ENCODE data around the gene IP6K2. TPM values are rescaled to one million over a fixed set of nuclear protein-coding genes. Genes with fewer than 3 reads are reported as not detected.
A peak's percentile ranks its signal among the peaks of the same experiment; 100 is the strongest.

Gene IP6K2
- total RNA-seq, 3 donors from 2014 or later, result 84.0 to 185 (median 126) TPM

DNA sequence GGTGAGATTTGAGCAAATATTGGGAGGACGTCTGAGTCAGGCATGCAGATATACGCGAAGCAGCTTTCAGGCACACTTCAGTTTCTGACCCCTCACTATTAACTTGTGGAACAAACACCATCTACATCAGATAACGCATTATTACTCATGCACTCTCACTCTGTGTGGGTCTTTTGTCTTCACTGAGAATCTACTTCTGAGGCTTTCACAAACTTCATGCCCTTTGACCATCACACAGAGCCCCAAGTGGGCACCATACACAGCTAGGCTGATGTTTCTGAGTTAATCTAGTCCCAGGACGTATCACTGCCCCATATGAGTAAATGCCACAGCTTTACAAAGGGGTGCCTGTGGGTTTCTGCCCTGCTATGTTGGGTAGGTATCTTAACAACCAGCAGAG is 39.6 kb upstream of the IP6K2 start:
- Histone ChIP-seq H3K27ac (no peak overlapping the region), H3K4me1 (no peaks in the 10 kb centered on the region), H3K36me3 (no peaks in the 10 kb centered on the region), H3K27me3 (no peaks in the 10 kb centered on the region), H3K4me3 (no peak overlapping the region), H3K9me3 (no peaks in the 10 kb centered on the region)
- no peak for DNase-seq (ENCODE audit: low spot score in 2 of 2)
- intact Hi-C loops (cut with DNase I; ENCODE audit: low total_unique reads), result no loop called here
- TF ChIP-seq, protein P1, sequence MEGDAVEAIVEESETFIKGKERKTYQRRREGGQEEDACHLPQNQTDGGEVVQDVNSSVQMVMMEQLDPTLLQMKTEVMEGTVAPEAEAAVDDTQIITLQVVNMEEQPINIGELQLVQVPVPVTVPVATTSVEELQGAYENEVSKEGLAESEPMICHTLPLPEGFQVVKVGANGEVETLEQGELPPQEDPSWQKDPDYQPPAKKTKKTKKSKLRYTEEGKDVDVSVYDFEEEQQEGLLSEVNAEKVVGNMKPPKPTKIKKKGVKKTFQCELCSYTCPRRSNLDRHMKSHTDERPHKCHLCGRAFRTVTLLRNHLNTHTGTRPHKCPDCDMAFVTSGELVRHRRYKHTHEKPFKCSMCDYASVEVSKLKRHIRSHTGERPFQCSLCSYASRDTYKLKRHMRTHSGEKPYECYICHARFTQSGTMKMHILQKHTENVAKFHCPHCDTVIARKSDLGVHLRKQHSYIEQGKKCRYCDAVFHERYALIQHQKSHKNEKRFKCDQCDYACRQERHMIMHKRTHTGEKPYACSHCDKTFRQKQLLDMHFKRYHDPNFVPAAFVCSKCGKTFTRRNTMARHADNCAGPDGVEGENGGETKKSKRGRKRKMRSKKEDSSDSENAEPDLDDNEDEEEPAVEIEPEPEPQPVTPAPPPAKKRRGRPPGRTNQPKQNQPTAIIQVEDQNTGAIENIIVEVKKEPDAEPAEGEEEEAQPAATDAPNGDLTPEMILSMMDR (IDR thresholded peaks at IDR 0.05), result no peak
- no peak for TF ChIP-seq POLR2AphosphoS5 (IDR thresholded peaks at IDR 0.05)
- no peak for TF ChIP-seq POLR2A (IDR thresholded peaks at IDR 0.05)

DNA sequence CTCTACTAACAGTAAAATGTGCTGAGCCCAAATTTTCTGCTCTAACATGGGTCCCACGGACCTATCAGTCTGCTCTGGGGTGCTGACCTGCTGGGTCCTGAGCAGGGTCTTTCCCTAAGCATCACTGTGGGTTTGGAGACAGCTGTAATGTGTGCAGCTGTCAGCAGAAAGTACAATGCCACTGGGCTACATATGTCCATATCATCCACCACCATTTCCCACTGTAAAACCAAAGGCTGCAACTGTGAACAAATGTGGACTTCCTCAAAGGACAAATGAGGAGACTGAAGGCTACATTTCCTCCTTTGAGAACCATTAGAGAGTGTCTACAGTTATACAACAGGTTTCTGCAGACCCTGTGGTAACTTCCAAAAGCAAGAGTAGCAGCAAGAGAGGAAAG is 33.8 kb upstream of the IP6K2 start:
- no peak for TF ChIP-seq POLR2A (IDR thresholded peaks at IDR 0.05)
- TF ChIP-seq, protein P1 (IDR thresholded peaks at IDR 0.05), result no peak
- no peak for TF ChIP-seq POLR2AphosphoS5 (IDR thresholded peaks at IDR 0.05)
- H3K4me1 ChIP-seq, result peaks cover 0 to 4% of the 10 kb centered on the region in 2 donors
- no peak overlapping the region for H3K27ac ChIP-seq
- DNase-seq (ENCODE audit: low spot score in 2 of 2), result no peak
- H3K36me3 ChIP-seq, result no peaks in the 10 kb centered on the region
- intact Hi-C loops (cut with DNase I; ENCODE audit: low total_unique reads), result no loop called here
- H3K9me3 ChIP-seq, result no peaks in the 10 kb centered on the region
- no peak overlapping the region for H3K4me3 ChIP-seq
- H3K27me3 ChIP-seq, result no peaks in the 10 kb centered on the region

DNA sequence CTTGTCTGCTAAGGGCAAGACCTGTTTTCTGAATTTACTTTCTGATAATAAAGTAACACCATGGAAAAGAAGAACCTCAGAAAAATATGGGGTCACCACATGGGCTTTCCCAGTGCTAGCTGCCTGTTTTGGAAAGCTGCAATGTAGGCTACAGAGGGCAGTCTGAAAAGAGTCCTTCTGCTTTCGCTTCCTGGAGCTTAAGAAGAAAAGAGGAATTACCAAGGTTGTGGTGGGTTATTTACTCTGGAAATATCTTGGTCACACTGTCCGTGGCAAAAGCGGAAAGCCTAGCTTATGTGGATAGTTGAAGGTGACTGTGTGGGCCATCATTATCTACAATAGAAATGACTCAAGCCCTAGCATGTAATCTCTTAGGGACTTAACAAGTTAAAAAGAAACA is 31.7 kb upstream of the IP6K2 start:
- Histone ChIP-seq H3K9me3 (no peaks in the 10 kb centered on the region), H3K36me3 (no peaks in the 10 kb centered on the region), H3K4me3 (no peak overlapping the region), H3K27me3 (no peaks in the 10 kb centered on the region), H3K27ac (peak overlapping the region; percentile 68 to 76), H3K4me1 (peaks cover 0 to 4% of the 10 kb centered on the region in 2 donors)
- TF ChIP-seq, protein P1 (IDR thresholded peaks at IDR 0.05), result no peak
- no peak for TF ChIP-seq POLR2A (IDR thresholded peaks at IDR 0.05)
- TF ChIP-seq POLR2AphosphoS5 (IDR thresholded peaks at IDR 0.05), result no peak
- intact Hi-C loops (cut with DNase I; ENCODE audit: low total_unique reads), result no loop called here
- DNase-seq (ENCODE audit: low spot score in 2 of 2), result no peak

DNA sequence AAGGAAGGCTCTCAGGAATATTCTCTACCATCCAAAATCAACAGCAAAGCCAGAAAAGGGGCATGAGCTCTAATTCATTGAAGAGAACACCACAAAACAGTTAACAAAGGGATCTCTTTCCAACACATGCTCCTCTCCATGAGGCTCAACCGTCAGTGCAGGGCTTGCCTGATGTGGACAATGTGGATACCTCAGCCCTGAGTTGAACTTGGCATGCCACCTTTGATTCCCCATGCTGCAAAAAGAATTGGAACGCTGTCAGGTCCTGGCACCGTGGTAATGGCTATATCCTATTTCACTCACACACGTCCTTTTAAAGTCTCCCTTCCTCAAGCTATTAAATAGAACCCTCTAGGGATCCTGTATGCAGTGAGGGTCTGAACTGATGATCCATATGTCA is 30.7 kb upstream of the IP6K2 start:
- Histone ChIP-seq H3K27ac (peak overlapping the region; percentile 71 to 76), H3K4me1 (peaks cover 0 to 4% of the 10 kb centered on the region in 2 donors), H3K9me3 (no peaks in the 10 kb centered on the region), H3K4me3 (peak overlapping the region in 1 of 3 donors; percentile 12), H3K27me3 (no peaks in the 10 kb centered on the region), H3K36me3 (no peaks in the 10 kb centered on the region)
- intact Hi-C loops (cut with DNase I; ENCODE audit: low total_unique reads), result no loop called here
- DNase-seq (ENCODE audit: low spot score in 2 of 2), result peak in 1 of 2 donors; percentile 55
- TF ChIP-seq POLR2AphosphoS5 (IDR thresholded peaks at IDR 0.05) (no peak), POLR2A (IDR thresholded peaks at IDR 0.05) (no peak)
- TF ChIP-seq, protein P1 (IDR thresholded peaks at IDR 0.05), result no peak

DNA sequence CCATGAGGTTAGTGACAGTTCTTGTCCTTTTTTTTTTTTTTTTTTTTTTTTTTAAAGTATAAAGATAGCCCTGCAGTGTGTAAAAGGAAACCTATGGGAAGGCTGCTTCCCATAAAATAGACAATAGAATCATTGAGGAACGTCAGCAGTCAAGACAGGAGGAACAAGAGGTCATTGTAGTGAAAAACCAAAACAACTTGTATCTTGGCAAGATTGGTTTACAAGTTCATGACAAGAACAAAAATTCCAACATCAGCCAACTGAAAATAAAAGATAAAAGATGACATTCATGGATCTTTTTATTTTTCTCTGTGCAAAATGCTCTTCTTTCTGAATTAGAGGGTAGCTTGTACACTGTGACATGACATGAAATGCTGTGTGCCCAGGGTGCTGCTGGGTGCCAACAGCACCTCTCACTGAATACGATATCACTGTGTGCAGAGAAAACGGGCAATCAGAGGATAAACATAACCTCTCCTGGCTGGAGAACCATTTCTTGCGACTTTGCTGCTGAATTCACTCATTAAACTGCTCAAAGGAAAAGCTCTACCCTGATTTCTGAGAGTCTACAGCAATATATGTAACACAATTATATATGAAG is 30.1 kb upstream of the IP6K2 start:
- intact Hi-C loops (cut with DNase I; ENCODE audit: low total_unique reads), result no loop called here
- TF ChIP-seq, protein P1 (IDR thresholded peaks at IDR 0.05), result no peak
- TF ChIP-seq POLR2AphosphoS5 (IDR thresholded peaks at IDR 0.05) (no peak), POLR2A (IDR thresholded peaks at IDR 0.05) (no peak)
- Histone ChIP-seq H3K4me3 (peak overlapping the region in 2 of 3 donors; percentile 12 to 13), H3K27ac (peak overlapping the region; percentile 76), H3K36me3 (no peaks in the 10 kb centered on the region), H3K4me1 (peaks cover 0 to 4% of the 10 kb centered on the region in 2 donors), H3K27me3 (no peaks in the 10 kb centered on the region), H3K9me3 (no peaks in the 10 kb centered on the region)
- no peak for DNase-seq (ENCODE audit: low spot score in 2 of 2)
